ENCODE results near the gene LDHAL6B.

The LDHAL6B gene

DNA sequence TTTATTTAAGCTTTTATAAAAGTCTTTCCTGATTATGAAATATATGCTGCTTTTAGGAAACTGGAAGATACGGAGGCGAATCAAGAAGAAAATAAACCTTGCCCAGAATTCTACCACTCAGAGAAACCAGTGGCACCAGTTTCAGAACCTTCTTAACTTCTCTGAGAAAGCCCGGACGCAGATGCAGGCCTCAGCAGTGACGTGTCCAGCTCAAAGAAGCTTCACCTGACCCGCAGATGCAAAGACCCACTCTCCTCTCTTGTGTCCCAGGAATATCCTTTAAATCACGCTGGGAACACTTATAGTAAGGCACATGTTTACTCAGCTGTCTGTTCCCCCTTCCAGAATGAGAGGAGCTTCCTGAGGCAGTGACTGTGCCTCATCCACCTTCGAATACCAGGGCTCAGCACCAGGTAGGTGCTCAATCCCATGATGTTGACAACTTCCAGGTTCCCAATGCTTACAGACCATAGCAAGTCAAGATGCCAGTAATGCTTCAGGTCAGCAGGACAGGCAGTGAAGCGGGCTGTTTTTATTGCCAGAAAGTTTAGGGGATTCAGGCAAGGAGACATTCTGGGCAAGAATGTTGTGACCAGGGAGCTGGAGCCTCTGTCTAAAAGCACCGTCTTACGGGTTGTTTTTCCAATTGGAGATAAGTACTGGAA, 39.9 kb upstream of the LDHAL6B start:
- no peaks in the 10 kb centered on the region for H3K9me3 ChIP-seq (ENCODE audit: control insufficient read depth in 5 of 5, low read length in 5 of 5)
- peak overlapping the region; percentile 27 for H3K27ac ChIP-seq (ENCODE audit: low read depth, low read length)
- H3K4me1 ChIP-seq (ENCODE audit: control insufficient read depth in 5 of 5, insufficient read depth in 5 of 5, low read length in 5 of 5): peaks cover 4 to 27% (median 20%) of the 10 kb centered on the region in 5 donors
- H3K36me3 ChIP-seq (ENCODE audit: control insufficient read depth in 5 of 5, insufficient read depth in 5 of 5, low read length in 5 of 5): peaks cover 0 to 36% (median 15%) of the 10 kb centered on the region in 5 donors
- no peak overlapping the region for H3K4me3 ChIP-seq (ENCODE audit: low read depth in 1 of 5, low read length in 5 of 5)
- no peaks in the 10 kb centered on the region for H3K27me3 ChIP-seq (ENCODE audit: control insufficient read depth in 5 of 5, insufficient read depth in 4 of 5, low read length in 5 of 5)
- H3K9ac ChIP-seq (ENCODE audit: low read length in 5 of 5): peak overlapping the region in 1 of 5 donors; percentile 36

DNA sequence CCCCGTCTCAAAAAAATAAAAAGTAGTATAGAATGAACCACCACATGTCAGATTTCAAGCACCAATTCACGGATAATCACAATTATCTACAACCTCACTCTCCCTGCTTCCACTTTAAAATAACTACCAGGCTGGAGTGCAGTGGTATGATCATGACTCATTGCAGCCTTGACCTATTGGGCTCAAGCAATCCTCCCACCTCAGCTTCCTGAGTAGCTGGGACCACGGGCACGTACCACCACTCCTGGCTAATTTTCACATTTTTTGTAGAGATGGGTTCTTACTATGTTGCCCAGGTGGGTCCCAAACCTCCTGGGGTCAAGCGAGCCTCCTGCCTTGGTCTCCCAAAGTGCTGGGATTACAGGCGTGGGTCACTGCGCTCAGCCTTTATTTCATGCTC, 38.1 kb upstream of the LDHAL6B start:
- Histone ChIP-seq H3K4me3 (ENCODE audit: low read depth in 1 of 5, low read length in 5 of 5) (no peak overlapping the region), H3K27ac (ENCODE audit: low read depth, low read length) (peak overlapping the region; percentile 48), H3K9me3 (ENCODE audit: control insufficient read depth in 5 of 5, low read length in 5 of 5) (no peaks in the 10 kb centered on the region), H3K27me3 (ENCODE audit: control insufficient read depth in 5 of 5, insufficient read depth in 4 of 5, low read length in 5 of 5) (no peaks in the 10 kb centered on the region), H3K36me3 (ENCODE audit: control insufficient read depth in 5 of 5, insufficient read depth in 5 of 5, low read length in 5 of 5) (peaks cover 0 to 26% (median 9%) of the 10 kb centered on the region in 5 donors), H3K4me1 (ENCODE audit: control insufficient read depth in 5 of 5, insufficient read depth in 5 of 5, low read length in 5 of 5) (peaks cover 4 to 27% (median 20%) of the 10 kb centered on the region in 5 donors), H3K9ac (ENCODE audit: low read length in 5 of 5) (no peak overlapping the region)

DNA sequence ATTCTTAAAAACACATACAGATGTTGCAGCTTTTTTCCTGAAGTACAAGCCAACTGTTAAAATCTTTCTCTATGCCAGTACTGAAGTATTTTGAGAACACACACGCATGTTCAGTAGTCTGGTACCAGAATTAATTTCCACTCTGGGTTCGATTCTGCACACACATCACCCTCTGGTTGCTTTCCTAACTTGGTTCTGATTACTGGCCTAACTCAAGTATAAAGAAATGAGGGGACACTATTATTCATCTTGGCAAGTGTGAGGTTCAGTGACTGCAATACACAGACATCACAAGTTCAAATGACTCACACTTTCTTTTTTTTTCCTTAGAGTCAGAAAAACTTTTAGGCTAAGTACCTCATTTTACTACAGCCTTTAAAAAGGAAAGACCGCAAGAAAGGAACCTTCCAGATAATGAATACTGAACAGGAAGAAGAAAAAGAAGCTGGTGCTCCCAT, 37.4 kb upstream of the LDHAL6B start:
- H3K36me3 ChIP-seq (ENCODE audit: control insufficient read depth in 5 of 5, insufficient read depth in 5 of 5, low read length in 5 of 5): peaks cover 0 to 26% (median 9%) of the 10 kb centered on the region in 5 donors
- peak overlapping the region; percentile 48 for H3K27ac ChIP-seq (ENCODE audit: low read depth, low read length)
- no peaks in the 10 kb centered on the region for H3K9me3 ChIP-seq (ENCODE audit: control insufficient read depth in 5 of 5, low read length in 5 of 5)
- peaks cover 4 to 27% (median 20%) of the 10 kb centered on the region in 5 donors for H3K4me1 ChIP-seq (ENCODE audit: control insufficient read depth in 5 of 5, insufficient read depth in 5 of 5, low read length in 5 of 5)
- no peak overlapping the region for H3K4me3 ChIP-seq (ENCODE audit: low read depth in 1 of 5, low read length in 5 of 5)
- no peak overlapping the region for H3K9ac ChIP-seq (ENCODE audit: low read length in 5 of 5)
- no peaks in the 10 kb centered on the region for H3K27me3 ChIP-seq (ENCODE audit: control insufficient read depth in 5 of 5, insufficient read depth in 4 of 5, low read length in 5 of 5)

DNA sequence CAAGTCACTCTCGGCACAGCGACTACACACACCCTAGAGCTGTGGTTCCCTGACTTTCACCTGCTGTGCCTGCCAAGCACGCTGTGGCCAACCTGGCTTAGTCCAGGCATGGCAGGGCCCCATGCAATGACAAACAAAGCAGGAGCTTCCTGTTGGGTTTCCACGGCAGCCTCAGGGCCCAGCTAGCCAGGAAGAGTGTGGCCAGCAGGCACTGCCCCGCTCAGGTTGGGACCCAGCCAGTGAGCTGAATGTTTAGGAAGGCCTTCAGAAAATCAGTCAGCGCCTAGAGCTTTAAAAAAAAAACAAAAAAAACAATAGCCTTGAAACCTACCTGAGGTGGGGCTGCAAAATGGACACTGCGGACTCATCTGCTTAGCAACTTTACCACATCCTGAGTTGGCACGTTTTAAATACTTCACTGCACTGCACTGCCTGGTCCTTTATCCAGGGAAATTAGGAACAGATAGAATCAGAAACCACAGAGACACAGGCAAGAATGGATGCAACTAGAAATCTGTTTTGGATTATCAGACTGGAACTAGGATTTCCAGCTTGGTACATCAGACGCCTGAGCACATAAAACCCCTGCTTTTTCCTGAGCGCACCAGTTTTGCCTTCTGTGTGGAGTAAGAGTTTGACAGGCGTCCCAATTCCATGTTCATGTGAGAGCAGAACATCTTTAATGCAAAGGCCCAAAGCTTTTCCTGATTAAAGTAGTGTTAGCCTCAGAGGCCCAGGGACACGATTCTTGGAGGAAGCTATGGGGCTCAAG, 36.2 kb upstream of the LDHAL6B start:
- no peak overlapping the region for H3K9ac ChIP-seq (ENCODE audit: low read length in 5 of 5)
- peaks cover 0 to 17% (median 6%) of the 10 kb centered on the region in 5 donors for H3K36me3 ChIP-seq (ENCODE audit: control insufficient read depth in 5 of 5, insufficient read depth in 5 of 5, low read length in 5 of 5)
- H3K9me3 ChIP-seq (ENCODE audit: control insufficient read depth in 5 of 5, low read length in 5 of 5): no peaks in the 10 kb centered on the region
- H3K4me1 ChIP-seq (ENCODE audit: control insufficient read depth in 5 of 5, insufficient read depth in 5 of 5, low read length in 5 of 5): peaks cover 8 to 32% (median 27%) of the 10 kb centered on the region in 5 donors
- peak overlapping the region; percentile 48 for H3K27ac ChIP-seq (ENCODE audit: low read depth, low read length)
- no peaks in the 10 kb centered on the region for H3K27me3 ChIP-seq (ENCODE audit: control insufficient read depth in 5 of 5, insufficient read depth in 4 of 5, low read length in 5 of 5)
- no peak overlapping the region for H3K4me3 ChIP-seq (ENCODE audit: low read depth in 1 of 5, low read length in 5 of 5)

DNA sequence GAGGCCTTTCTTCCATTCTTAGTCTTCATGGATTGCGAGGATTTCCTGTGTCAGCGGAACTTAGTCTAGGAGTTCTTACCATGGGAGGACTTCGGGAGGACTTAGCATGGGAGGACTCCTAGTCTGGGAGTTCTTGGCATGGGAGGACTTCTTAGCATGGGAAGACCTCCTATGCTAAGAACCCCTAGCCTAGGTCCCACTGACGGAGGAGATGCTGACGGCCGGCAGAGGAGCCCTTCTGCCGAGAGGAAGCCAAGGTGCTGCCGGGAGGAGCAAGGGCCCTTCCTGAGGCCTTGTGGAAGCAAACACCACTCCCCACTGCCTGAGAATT, 35.6 kb upstream of the LDHAL6B start:
- H3K27ac ChIP-seq (ENCODE audit: low read depth, low read length): peak overlapping the region; percentile 26
- no peak overlapping the region for H3K9ac ChIP-seq (ENCODE audit: low read length in 5 of 5)
- peaks cover 8 to 32% (median 23%) of the 10 kb centered on the region in 5 donors for H3K4me1 ChIP-seq (ENCODE audit: control insufficient read depth in 5 of 5, insufficient read depth in 5 of 5, low read length in 5 of 5)
- H3K36me3 ChIP-seq (ENCODE audit: control insufficient read depth in 5 of 5, insufficient read depth in 5 of 5, low read length in 5 of 5): peaks cover 0 to 15% (median 6%) of the 10 kb centered on the region in 5 donors
- no peak overlapping the region for H3K4me3 ChIP-seq (ENCODE audit: low read depth in 1 of 5, low read length in 5 of 5)
- H3K27me3 ChIP-seq (ENCODE audit: control insufficient read depth in 5 of 5, insufficient read depth in 4 of 5, low read length in 5 of 5): no peaks in the 10 kb centered on the region
- no peaks in the 10 kb centered on the region for H3K9me3 ChIP-seq (ENCODE audit: control insufficient read depth in 5 of 5, low read length in 5 of 5)

DNA sequence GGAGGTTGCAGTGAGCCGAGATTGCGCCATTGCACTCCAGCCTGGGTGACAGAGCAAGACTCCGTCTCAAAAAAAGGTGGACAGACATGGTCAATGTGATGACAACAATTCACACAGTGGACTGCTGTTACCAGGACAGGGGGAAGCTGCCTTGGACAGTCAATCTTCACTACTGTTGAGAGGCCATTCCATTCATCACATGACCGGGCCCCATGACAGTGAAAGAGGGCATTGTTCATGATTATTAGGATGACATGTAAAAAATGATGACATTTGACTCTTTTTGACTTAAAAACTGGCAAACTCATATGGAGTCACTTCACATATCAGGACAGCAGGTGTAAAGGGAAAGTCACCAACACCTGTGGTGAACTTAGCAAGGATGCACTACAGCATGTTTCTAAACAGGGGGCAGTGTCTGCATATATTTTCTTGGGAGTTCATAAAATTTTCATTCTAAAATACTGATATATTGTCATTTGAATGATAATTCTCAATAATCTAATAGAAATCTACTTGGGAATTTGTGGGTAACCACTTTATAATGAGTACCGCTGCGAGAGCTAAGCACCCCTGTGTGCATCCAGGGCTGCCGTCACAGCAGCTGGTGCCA, 34.2 kb upstream of the LDHAL6B start:
- H3K4me1 ChIP-seq (ENCODE audit: control insufficient read depth in 5 of 5, insufficient read depth in 5 of 5, low read length in 5 of 5): peaks cover 8 to 32% (median 14%) of the 10 kb centered on the region in 5 donors

DNA sequence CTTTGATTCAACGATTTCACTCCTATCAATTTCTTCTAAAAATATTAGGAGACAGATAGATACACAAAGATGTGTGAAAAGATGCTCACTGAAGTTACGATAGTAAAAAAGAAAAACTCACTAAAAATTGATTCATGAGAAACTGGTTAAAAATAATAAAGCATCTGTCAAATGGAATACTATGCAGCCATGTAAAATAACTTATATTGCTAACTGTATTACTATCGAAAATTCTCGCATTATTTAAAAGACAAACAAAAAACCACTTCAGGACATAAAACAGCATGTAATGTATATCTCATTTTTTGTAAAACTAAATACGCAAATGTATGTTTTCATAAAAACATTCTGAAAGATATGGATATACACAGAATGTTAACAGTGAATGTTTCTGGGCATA, 33.4 kb upstream of the LDHAL6B start:
- no peak overlapping the region for H3K4me3 ChIP-seq (ENCODE audit: low read depth in 1 of 5, low read length in 5 of 5)
- no peaks in the 10 kb centered on the region for H3K27me3 ChIP-seq (ENCODE audit: control insufficient read depth in 5 of 5, insufficient read depth in 4 of 5, low read length in 5 of 5)
- H3K9ac ChIP-seq (ENCODE audit: low read length in 5 of 5): no peak overlapping the region
- peaks cover 0 to 19% (median 16%) of the 10 kb centered on the region in 5 donors for H3K36me3 ChIP-seq (ENCODE audit: control insufficient read depth in 5 of 5, insufficient read depth in 5 of 5, low read length in 5 of 5)
- H3K27ac ChIP-seq (ENCODE audit: low read depth, low read length): no peak overlapping the region
- H3K4me1 ChIP-seq (ENCODE audit: control insufficient read depth in 5 of 5, insufficient read depth in 5 of 5, low read length in 5 of 5): peaks cover 8 to 32% (median 14%) of the 10 kb centered on the region in 5 donors
- no peaks in the 10 kb centered on the region for H3K9me3 ChIP-seq (ENCODE audit: control insufficient read depth in 5 of 5, low read length in 5 of 5)

More for the DNA sequence above, 34.2 kb upstream of the LDHAL6B start:
- Histone ChIP-seq H3K27ac (ENCODE audit: low read depth, low read length) (no peak overlapping the region), H3K9ac (ENCODE audit: low read length in 5 of 5) (no peak overlapping the region), H3K4me3 (ENCODE audit: low read depth in 1 of 5, low read length in 5 of 5) (no peak overlapping the region), H3K36me3 (ENCODE audit: control insufficient read depth in 5 of 5, insufficient read depth in 5 of 5, low read length in 5 of 5) (peaks cover 0 to 15% (median 8%) of the 10 kb centered on the region in 5 donors), H3K9me3 (ENCODE audit: control insufficient read depth in 5 of 5, low read length in 5 of 5) (no peaks in the 10 kb centered on the region), H3K27me3 (ENCODE audit: control insufficient read depth in 5 of 5, insufficient read depth in 4 of 5, low read length in 5 of 5) (no peaks in the 10 kb centered on the region)

DNA sequence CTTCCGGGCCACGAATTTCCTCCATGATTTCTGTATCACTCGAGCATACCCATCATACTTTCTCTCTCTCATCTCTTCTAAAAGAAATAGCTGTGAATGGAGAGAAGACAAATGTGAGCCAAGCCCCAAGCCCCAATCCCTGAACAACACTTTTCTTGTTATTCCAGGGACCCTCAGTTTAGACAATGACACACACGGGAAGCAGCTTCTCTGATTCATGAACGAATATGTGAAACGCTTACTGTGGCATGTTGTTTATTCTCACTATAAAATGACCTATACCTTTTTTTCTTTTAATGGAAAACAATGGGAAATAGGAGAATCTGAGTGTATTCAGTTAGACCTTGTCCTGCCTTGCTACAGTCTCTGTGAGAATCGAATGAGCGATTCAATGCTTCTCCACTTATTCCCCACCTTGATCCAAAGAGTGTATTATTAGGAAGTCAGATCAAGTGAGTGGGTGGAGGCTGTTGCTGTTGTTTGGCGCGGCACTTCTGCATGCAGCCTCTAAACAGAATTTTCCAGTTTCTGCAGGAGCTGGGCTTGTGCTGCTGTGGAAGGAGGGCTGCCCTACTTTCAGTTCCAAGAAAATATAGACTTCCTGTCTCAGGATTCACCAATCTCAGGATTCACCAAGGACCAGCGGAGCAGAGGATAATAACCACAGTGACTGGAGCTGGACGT, 32.4 kb upstream of the LDHAL6B start:
- Histone ChIP-seq H3K4me1 (ENCODE audit: control insufficient read depth in 5 of 5, insufficient read depth in 5 of 5, low read length in 5 of 5) (peaks cover 8 to 35% (median 14%) of the 10 kb centered on the region in 5 donors), H3K4me3 (ENCODE audit: low read depth in 1 of 5, low read length in 5 of 5) (no peak overlapping the region), H3K27ac (ENCODE audit: low read depth, low read length) (no peak overlapping the region), H3K9ac (ENCODE audit: low read length in 5 of 5) (no peak overlapping the region), H3K27me3 (ENCODE audit: control insufficient read depth in 5 of 5, insufficient read depth in 4 of 5, low read length in 5 of 5) (no peaks in the 10 kb centered on the region), H3K9me3 (ENCODE audit: control insufficient read depth in 5 of 5, low read length in 5 of 5) (no peaks in the 10 kb centered on the region), H3K36me3 (ENCODE audit: control insufficient read depth in 5 of 5, insufficient read depth in 5 of 5, low read length in 5 of 5) (peaks cover 0 to 26% (median 17%) of the 10 kb centered on the region in 5 donors)

DNA sequence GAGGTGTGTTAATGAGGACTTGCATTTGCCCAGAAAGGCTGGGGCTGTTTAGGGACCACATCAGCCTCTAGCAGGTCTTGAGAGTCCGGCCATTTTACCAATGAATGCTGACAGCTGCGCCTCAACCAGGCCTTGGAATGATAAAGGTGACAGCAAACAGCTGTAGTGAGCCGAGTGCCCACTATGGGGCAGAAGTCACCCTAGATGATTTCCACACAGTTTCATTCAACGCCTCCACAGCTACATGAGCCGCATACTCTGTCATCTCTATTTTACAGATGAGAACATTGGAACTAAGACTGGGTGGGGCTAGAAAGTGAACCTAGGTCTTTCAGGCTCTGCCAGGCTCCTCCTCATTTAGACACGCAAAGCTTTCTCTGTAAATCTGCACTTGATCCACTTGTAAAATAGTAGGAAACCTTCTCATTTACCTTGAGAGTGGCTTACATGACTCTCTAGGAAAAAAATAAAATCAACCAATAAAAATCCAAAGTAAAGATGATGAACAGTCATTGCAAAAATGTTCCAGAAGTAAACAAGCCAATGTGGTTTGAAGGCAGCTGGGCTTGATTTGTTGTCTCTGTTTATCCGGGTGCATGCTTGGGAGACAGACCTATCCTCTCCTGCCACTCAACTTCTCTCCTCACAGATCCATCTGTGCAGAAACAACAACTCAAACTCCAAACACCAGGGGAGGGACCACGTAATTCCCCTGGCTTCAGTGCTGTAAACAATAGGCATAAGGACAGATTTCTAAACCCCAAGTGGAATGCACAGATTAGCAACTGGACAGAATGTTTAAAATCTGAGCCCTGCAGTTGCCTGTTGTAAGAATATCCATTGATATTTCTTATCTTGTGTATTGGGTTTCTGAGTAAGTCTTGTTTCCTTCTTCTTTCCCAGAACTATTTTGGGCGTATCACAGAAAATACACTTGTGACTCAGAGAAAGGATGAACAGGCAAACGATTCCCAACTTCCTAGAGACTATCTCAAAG, 31.5 kb upstream of the LDHAL6B start:
- no peaks in the 10 kb centered on the region for H3K9me3 ChIP-seq (ENCODE audit: control insufficient read depth in 5 of 5, low read length in 5 of 5)
- no peak overlapping the region for H3K9ac ChIP-seq (ENCODE audit: low read length in 5 of 5)
- H3K27me3 ChIP-seq (ENCODE audit: control insufficient read depth in 5 of 5, insufficient read depth in 4 of 5, low read length in 5 of 5): no peaks in the 10 kb centered on the region
- H3K4me1 ChIP-seq (ENCODE audit: control insufficient read depth in 5 of 5, insufficient read depth in 5 of 5, low read length in 5 of 5): peaks cover 8 to 29% (median 14%) of the 10 kb centered on the region in 5 donors
- H3K27ac ChIP-seq (ENCODE audit: low read depth, low read length): peak overlapping the region; percentile 55
- peaks cover 0 to 27% (median 17%) of the 10 kb centered on the region in 5 donors for H3K36me3 ChIP-seq (ENCODE audit: control insufficient read depth in 5 of 5, insufficient read depth in 5 of 5, low read length in 5 of 5)
- H3K4me3 ChIP-seq (ENCODE audit: low read depth in 1 of 5, low read length in 5 of 5): no peak overlapping the region

Measured in subcutaneous abdominal adipose tissue (tissue), 5 donors.